CD4-positive, alpha-beta T cell treated with Interleukin-1 beta for 1 hour (primary cell): Measurements from ENCODE around the gene HIVEP1.

ENCODE experiments used
- DNase-seq, 2 donors: peaks; one replicate each; pipeline ENCODE4 v3.0.0-alpha.2; 2020 to 2022

Gene HIVEP1

DNA sequence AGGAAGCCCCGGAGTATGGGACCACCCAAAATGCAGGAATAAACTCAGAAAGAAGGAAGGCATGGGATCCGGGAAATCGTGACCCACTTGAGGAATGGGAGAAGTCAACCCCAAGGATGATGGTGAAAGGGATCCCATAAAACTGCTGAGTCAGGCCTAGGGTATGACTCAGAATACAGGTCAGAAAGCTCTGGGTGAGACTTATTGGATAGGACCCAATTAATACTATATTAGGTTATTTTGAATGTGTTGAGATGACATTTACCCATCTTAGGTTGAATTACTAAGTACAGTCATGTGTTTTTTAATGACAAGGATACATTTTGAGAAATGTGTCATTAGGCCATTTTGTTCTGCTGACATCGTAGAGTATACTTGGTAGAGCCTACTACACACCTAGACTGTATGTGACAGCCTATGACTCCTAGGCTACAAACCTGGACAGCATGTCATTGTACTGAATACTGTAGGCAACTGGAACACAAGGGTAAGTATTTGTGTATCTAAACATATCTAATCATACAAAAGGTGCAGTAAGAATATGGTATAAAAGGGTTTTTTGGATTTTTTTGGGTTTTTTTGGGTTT lies 17.1 kb upstream of the HIVEP1 start:
- no peak for DNase-seq

DNA sequence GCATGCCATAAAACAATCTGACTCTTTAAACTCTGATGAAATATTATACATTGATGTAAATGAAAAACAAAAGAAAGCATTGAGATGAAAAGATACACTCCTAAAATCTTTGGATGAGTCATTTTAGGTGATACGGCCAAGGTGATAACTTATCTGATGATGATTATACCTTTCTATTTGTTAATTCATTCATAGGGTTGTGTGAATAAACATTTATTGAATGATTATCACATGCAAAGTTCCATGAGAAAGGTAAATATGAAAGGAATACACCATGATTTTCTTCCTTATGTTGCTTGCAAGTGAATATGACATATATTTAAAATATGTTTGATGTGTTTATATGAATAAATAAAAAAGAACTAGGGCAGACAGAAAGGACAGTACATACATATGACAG lies 15.4 kb upstream of the HIVEP1 start:
- no peak for DNase-seq

DNA sequence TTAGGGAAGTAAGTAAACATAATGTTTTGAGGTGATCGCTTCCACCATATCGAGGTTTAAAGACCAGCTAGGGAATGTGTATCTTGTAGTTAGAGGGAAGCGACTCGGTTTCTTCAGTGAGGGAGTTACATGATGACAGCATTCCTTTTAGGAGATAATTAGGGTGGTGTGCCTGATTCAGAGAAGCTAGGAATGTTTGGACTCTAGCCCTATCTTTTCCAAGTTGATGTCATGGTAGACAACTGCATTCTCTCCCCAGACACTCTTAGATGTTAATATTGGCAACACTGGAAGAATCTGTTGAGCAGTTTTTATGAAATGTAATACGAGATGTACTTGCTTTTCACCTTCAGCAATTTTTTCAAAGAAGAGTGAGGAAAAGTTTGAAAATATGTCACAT lies 12.9 kb upstream of the HIVEP1 start:
- DNase-seq: no peak

DNA sequence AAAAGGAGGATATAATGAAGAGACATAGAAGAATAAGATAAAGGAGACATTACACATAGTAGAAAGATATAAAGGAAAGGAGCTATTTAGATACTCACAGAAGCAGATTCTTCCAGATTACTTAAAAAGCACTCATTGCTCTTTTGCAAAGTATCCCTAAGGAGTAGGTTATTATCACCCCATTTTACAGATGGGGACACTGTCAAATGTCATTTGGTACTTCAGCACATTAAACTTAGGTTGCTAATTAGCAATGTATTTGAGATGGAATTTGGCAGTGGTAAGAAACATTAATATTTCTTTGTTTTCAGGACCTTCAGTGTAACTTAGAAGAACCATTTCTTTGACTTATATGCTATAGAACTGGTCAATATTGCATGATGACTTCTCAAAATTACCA lies 11.9 kb upstream of the HIVEP1 start:
- no peak for DNase-seq

DNA sequence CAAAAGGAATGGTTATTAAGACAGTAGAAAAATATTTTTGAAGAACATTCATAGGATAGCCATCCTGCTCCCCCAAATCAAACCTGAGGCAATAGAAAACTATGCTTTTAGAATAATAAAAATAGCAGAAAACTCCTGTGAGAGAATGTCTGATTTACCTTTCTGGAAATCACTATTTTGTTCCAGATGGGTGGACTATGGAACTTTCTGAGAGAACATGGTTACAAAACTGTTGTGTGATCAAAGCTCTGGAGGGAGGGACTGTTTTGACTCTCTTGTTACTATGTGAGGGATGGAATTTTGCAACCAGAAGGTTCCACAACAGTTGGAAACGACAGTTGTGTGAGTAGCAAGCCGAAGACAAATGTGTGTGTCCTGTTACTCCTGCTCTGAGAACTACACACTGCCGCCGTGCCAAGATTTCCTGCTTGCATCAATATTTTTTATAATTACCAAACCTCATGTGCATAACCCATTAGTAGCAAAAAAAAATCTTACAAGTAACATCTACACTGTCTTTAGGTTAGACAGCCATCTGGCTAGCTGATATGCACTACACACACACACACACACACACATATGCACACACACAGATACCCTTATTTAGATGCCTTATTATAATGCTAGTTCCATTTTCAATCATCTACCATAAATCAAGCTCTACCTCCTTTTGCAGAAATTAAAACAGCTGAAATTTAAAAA lies 11.0 kb upstream of the HIVEP1 start:
- DNase-seq: no peak

DNA sequence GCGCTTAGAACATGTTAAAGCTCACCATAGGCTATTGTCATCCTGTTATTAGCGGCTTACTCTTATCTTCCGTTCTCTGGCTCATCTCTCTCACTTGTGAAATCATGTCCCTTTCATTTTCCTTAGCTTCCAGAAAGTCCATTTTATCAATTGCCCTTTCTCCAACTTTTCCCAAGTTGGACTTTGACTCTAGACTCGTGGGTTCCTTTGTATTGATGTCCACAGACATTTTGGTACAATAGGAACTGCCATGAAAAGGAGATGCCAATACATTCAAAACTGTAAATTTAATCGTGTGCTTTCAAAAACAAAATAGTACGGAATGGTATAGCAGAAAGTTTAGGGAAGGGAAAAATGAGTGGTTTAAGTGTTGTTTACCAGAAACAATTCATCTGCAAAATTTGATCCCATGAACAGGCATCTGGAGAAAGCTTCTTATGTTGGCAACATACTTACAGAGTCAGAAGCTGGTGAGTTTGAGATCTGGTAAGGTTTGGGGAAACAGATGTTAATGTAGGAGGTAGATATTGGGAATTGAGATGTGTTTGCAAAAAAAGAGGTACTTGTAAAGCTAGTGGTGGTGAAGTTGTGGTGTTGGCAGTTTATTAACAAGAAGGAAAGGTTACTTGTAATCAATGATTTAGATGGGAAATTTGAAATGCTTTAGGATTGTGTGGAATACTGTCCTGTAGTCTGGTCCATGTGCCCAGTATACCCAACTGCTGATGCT lies 10.2 kb upstream of the HIVEP1 start:
- no peak for DNase-seq

DNA sequence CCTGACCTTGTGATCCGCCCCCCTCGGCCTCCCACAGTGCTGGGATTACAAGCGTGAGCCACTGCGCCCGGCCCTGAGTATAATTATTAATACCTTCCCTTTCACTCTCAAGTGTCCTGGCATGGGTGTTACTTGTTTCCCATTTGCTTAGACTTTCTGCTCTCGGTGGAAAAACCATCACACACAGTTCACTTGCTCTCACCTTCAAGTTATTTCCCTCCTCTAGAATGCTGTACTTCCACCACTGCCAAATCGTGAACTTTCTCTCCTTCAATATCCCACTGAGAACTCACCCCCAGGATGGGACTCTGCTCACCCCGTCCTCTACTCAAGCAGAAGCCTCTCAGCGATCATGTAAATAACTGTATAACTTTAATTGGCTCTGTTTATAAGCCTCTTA lies 4.6 kb upstream of the HIVEP1 start:
- no peak for DNase-seq

DNA sequence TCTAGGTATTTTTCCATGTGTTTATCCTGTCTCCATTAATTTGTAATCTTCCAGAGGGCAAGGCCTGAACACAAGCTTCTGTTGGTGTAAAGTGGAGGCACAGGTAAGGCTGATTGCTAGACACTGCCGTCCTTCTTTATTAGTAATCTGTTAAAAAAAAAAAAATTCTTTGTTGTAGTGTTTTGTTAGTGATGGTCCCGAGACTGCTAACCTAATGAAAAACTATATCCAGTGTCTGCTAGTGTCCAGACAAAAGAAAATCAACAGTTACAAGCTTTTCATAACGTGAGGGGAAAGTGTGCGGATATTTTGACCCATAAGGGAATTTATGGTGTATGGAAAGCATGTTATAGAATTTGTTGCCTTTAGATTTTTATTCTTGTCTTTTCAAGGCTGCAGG lies 4.2 kb upstream of the HIVEP1 start:
- DNase-seq: no peak

DNA sequence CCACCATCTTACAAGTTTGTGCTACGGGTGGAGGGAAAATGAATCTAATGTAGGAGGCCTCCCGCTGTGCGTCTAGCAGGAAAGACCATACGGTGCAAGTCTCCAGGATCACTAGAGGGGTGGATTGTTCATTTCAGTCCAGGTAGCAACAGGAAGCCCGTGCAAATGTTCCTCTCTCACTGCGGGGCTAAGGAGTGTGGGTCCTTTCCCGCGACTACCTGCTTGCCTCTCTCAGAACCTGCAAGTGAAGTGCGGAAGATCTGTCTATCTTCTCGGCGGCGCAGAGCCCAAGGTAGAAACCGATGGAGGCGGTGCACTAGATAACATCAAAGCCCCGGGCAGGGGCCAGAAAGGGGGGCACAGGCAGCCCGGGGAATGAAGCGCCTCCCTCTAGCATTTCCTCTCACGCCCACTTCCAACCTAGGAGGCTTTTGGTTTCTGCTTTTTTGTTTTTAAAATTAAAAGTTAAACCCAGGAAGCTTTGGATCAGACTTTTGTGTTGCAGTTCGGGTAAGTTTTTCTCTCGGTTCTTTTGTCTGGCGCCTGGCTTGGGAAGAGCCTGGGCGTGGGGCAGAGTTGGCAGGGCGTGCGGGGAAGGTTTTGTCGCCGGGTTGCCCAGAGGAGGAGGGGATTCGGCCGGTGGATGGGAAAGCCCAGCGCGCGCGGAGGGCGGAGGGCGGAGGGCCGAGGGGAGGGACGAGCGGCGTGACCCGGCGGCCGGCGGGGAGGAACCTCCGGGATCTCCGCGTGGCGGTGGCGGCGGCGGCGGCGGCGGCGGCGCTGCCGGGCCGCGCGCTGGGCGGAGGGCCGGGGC lies 3.5 kb upstream of the HIVEP1 start:
- DNase-seq: peak; percentile 89 to 90

DNA sequence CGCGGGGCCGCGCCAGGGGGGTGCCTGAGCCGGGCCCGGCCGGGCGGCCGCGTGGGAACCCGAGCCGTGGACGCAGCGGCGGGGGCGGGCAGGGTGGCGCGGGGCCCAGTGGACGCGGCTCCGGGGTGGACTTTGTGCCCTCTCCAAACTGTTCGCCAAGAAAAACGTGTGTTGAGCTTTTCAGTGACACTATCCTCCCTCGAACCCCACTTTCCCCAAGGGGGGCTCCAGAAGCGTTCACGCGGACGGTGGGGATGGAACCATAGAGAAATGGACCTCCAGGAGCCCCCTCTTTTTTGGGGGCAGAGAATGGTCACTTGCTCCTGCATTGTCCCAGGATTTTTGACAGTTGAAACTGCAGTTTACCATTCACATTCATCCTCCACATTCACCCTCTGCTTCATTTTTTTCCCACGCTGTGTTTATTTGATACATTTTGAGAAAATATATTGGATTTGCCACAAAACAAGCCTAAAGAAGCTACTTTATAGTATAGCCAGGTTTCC lies 2.9 kb upstream of the HIVEP1 start:
- DNase-seq: no peak

DNA sequence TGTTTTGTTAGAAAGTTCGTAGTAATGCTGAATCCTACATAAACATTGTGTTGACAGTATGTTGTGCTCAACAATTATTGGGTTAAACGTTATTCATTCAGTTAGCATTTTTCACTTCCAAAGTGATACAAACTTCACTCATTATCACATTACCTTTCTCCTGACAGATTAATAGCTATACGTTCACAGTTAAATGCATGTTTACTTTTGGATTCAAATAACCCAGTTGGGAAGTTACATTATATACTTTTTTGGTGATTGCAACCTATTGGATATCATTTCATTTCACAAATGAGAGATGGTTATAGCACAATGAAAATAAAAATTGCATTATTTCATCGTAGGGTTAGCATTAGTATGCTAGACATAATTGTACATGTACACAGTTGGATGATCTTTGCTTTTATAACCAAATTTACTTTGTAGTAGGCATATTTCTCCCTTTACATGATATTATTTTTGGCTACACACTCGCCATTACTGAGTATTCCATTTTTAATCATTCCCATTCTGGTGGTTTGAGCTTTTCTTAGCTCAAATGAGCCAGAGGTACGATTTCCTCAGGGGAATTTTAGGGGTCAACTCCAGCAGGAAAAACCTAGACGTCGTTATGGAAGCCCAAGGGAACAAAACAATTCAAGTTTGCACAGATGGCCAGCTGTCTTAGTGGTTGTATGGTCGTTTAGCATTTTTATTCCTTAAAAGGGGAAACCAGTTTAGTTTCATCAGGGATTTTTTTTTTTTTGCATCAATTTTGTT lies 2.1 kb upstream of the HIVEP1 start:
- DNase-seq: no peak

DNA sequence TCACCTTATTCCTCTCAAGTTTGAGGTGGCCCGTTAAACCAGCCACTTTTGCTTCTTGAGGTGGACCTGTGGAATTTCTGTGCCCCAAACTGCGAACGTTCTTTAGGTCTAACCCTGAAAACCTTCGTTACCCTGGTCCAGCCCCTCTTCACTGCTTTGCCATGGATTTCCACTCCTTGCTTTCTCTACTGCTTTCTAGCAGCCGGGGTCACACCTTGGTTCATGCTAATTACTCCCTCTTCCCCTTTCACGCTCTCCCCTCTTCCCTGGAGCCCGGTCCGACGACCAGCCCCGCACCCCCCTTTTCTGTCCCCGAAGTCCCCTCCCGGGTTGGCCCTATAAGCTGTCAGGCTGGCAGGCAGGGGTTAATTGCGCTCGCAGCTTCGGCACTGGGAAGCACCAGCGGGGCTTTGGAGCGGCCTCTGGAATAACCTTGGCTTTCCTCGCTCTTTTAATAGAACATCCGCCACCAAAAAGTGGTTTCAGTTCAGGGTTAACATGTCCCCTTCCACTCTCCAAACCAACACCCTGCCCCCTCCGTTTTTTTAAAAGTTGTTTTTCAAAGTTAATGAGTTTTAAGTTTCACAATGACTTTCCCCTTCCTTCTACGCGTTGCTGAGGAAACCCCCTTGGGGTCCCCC lies 1.4 kb upstream of the HIVEP1 start:
- no peak for DNase-seq

DNA sequence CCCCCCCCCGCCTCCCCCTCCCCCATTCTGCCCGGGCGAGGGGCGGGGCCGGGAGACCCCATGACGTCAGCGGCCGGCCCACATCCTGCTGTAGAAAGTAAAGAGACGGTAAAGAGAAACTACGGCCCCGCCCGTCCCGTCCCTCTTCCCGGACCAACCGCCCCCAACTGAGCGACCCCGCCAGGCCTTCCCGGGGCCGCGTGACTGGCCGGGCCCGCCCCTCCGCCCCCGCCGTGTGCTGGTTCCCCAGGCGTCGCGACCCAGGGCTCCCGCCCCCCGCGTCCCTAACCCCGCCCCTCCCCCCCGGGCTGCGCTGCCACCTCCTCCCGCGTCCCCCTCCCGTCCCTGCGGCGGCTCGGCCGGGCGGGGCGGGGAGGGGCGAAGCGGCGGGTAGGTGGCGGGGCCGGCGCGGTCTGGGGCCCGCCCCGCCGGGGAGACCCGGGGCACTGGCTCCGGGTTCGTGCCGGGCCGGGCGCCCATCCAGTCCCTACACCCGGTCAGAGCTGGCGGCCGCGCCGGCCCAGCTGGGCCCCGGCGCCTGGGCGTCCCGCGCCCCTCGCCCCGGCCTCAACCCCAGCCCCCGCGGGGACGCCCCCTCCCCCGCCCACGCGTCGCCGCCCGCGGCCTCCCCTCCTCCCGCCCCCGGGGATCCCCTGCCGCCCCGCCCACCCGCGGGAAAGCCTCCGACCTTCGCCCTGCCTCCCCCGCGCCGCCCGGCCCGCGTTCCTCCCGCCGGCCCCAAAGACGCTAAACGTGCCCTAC lies 655 bp upstream of the HIVEP1 start:
- DNase-seq: peak; percentile 95 to 98

DNA sequence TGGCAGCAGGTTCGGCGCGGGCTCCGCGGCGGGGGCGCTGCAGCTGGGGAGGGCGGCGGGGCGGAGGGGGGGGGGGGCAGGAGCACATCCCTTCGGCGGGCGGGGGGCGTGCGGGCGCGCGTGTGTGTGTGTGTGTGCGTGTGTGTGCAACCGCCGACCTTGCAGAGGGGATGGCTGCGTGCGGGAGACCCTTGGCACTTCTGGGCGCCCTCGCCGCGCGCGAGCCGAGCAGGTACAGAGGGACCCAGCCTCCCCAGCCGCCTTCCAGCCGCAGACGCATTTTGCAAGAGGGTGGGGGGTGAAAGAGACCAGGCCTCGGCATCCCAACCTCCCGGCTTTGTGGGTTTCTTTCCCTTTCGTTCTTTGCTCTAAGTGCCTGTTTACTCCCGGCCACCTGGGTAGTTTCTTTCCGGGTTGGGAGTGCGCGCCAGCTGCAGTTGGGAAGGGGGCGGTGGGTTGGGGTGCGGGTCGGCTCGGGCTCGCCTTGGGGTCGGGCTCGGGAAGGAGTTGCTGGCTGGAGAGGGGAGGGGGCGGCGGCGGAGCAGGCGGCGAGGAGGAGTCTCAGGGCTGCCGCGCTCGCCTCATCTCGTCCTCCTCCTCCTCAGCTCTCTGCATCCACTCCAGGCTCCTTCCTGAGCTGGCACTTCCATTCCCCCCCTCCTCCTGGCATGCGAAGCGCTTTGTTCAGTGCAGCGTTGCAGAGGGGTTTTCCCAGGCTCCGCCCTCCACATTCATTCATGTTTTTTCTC lies 620 bp downstream of the HIVEP1 start:
- peak; percentile 80 to 83 for DNase-seq

DNA sequence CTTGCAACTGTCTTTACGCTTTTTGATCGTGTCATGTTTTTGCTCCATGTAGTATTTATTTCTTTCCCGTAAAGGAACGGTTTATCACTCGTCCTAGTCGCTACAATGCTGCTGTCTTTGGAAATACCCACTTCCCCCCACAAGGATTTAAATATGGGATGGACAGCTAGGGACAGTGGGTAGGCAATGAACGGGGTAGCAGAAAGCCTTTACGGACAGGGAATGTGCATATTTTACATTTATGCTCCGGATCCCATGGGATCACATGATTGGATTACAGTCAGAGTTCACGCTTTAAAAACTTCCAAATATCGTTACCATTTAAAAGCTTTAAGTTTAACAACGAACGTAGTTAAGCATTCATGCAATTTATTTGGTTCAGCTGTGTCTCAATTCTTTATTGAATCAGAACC lies 1.2 kb downstream of the HIVEP1 start:
- DNase-seq: no peak

DNA sequence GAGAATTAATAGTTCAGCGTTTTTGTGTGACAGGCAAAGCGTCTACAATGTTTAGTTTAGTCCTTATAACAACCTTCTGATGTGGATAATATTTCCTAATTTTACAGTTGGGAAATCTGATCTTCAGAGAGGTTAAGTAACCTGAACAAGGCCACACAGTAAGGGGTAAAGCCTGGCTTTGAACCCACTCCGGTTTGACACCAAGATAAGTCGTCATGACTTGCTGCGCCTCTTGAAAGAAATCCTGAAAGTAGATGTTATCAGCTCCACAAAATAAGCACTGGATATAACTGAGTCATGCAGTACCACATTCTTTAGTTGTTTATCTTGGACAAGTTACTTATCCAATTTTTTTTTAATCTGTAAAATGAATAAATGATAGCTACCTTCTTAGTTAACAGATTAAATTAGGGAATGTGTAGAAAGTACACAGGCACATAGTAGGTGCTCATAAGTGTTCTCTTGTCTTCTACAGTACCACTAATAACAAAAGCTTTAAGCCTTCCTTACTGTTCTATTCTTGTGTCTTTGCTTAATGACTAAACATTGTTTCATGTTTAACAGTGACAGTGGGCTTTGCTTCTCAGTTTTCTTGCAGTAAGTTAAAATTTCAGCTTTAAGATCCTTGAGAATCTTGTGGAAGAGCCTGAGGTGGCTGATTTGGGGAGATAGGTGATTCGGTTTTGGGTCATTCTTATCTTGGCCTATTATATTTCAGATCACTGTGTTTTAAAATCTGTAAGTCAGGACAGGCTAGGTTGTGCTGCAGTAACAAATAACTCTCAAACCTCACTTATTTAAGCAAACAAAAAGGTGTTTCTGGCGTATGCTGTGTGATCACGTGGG lies 2.1 kb downstream of the HIVEP1 start:
- DNase-seq: no peak

DNA sequence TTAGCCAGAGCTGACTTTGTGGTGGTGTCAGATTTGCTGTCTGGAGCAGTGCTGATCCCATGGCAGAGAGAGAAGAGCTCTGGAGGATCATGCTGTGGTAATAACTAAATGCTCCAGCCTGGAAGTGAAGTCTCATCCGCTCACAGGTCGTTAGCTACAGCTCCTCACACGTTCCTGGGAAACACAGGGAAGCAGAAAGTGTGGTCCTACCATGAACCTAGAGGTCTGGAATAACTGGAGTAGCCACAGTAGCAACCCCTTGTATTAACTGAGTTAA lies 2.7 kb downstream of the HIVEP1 start:
- DNase-seq: no peak

DNA sequence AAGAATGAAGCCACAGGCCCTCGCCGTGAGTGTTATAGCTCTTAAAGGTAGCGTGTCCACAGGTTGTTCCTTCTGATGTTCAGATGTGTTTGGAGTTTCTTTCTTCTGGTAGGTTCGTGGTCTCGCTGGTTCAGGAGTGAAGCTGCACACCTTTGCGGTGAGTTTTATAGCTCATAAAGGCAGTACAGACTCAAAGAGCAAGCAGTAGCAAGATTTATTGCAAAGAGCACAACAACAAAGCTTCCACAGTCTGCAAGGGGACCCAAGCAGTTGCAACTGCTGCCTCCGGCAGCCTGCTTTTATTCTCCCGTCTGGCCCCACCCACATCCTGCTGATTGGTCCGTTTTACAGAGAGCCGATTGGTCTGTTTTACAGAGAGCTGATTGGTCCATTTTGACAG lies 5.2 kb downstream of the HIVEP1 start:
- DNase-seq: peak; percentile 20 to 37

DNA sequence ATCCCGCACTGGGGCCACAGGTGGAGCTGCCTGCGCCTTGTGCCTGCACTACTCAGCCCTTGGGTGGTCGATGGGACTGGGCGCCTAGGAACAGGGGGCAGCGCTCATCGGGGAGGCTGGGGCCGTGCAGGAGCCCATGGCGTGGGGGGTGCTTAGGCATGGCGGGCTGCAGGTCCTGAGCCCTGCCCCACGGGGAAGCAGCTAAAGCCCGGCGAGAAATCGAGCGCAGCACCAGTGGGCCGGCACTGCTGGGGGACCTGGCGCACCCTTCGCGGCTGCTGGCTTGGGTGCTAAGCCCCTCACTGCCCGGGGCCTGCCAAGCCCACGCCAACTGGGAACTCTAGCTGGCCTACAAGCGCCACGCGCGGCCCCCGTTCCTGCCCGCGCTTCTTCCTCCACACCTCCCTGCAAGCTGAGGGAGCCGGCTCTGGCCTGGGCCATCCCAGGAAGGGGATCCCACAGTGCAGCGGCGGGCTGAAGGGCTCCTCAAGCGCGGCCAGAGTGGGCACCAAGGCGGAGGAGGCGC lies 5.8 kb downstream of the HIVEP1 start:
- DNase-seq: no peak
